ENCODE data around the gene DACT3.

The DACT3 gene

DNA sequence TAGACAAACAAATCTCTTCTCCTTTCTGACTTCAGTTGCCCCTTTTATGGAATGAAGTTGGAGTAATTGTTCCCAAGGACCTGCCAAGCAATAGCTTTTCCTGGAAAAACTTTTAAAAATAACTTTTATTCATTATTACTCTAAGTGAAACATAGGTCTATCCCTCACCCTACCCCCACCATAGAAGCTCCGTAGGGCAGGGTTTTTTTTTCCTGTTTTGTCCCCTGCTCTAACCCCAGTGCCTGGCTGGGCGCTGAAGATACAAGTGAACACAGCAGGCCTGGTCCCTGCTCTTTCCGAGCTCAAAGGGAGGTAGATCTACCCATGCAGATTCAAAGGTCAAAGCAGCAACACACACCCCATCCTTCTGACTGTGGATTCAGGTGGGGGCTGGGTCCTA, 16.3 kb downstream of the DACT3 start:
- Histone ChIP-seq H3K4me3 (ENCODE audit: low read depth in 1 of 2, low read length in 1 of 2) (no peak overlapping the region), H3K36me3 (no peaks in the 10 kb centered on the region), H3K4me1 (ENCODE audit: control insufficient read depth in 1 of 2, insufficient read depth in 1 of 2, low read depth in 1 of 2, low read length in 1 of 2) (peaks cover under 1 to 1% of the 10 kb centered on the region in 2 experiments), H3K27ac (no peak overlapping the region), H3K27me3 (peaks cover 98% of the 10 kb centered on the region), H3K9me3 (no peaks in the 10 kb centered on the region)
- TF ChIP-seq, protein P1, sequence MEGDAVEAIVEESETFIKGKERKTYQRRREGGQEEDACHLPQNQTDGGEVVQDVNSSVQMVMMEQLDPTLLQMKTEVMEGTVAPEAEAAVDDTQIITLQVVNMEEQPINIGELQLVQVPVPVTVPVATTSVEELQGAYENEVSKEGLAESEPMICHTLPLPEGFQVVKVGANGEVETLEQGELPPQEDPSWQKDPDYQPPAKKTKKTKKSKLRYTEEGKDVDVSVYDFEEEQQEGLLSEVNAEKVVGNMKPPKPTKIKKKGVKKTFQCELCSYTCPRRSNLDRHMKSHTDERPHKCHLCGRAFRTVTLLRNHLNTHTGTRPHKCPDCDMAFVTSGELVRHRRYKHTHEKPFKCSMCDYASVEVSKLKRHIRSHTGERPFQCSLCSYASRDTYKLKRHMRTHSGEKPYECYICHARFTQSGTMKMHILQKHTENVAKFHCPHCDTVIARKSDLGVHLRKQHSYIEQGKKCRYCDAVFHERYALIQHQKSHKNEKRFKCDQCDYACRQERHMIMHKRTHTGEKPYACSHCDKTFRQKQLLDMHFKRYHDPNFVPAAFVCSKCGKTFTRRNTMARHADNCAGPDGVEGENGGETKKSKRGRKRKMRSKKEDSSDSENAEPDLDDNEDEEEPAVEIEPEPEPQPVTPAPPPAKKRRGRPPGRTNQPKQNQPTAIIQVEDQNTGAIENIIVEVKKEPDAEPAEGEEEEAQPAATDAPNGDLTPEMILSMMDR (IDR thresholded peaks at IDR 0.05) = no peak

DNA sequence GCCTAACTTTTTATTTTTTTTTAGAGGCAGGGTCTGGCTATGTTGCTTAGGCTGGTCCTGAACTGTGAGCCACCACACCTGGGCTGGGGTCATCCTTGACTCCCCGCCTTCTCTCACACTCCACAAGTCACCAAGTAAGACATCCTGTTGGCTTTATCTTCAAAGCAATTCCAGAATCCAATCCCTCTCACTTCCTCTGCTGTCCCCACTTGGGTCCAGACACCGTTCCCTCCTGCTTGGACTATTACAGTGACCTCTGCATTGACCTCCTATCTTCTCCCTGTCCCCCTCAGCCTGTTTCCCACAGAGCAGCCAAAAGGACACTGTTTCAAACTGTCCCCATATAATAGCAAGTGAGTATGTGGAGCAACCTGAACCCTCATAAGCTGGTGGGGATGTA, 20.3 kb downstream of the DACT3 start:
- Histone ChIP-seq H3K36me3 (no peaks in the 10 kb centered on the region), H3K4me3 (ENCODE audit: low read depth in 1 of 2, low read length in 1 of 2) (no peak overlapping the region), H3K9me3 (no peaks in the 10 kb centered on the region), H3K27me3 (peaks cover 98% of the 10 kb centered on the region), H3K27ac (no peak overlapping the region), H3K4me1 (ENCODE audit: control insufficient read depth in 1 of 2, insufficient read depth in 1 of 2, low read depth in 1 of 2, low read length in 1 of 2) (peaks cover 17% of the 10 kb centered on the region in 2 experiments)
- TF ChIP-seq, protein P1 (IDR thresholded peaks at IDR 0.05) = no peak

DNA sequence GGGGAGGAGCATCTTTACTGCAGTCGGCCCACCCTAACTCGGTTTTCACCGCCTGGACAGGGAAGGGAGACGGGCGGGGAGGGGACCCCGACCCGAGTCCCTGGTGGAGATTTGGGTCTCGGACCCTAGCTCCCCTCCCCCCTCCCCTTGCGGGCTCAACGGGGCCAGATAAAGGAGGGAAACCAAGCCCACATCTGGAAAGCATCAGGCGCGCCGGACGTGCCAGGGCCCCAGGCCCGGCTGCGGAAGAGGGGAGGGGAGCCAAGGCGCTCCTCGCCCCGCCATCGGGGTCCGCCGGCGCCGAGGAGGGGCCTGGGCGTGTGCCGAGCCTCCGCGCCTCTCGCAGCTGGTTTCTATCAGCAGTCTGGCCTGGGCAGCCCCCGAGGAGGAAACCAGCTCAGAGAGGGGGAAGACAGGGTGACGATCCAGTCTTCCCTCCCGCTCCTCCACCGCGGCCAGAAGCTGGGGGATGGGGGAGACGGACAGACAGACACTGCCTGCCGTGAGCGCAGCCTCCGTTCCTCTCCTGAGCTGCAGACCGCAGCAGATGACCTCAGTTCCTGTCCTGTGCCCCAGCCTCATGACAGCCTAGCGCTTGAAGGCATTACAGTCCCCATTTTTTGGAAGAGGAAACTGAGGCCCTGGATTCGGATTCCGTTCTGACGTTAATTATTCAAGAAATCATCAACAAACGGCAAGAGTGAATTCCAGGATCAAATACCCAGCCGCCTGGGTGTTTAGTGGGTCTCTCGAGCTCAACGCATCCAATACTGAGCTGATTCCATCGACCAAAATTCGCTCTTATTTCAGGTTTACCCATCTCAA, 21.4 kb downstream of the DACT3 start:
- Histone ChIP-seq H3K4me1 (ENCODE audit: control insufficient read depth in 1 of 2, insufficient read depth in 1 of 2, low read depth in 1 of 2, low read length in 1 of 2) (peaks cover 17% of the 10 kb centered on the region in 2 experiments), H3K36me3 (no peaks in the 10 kb centered on the region), H3K4me3 (ENCODE audit: low read depth in 1 of 2, low read length in 1 of 2) (peak overlapping the region in 1 of 2 experiments; percentile 28), H3K27me3 (peaks cover 97% of the 10 kb centered on the region), H3K27ac (no peak overlapping the region), H3K9me3 (no peaks in the 10 kb centered on the region)
- TF ChIP-seq, protein P1 (IDR thresholded peaks at IDR 0.05) = no peak

DNA sequence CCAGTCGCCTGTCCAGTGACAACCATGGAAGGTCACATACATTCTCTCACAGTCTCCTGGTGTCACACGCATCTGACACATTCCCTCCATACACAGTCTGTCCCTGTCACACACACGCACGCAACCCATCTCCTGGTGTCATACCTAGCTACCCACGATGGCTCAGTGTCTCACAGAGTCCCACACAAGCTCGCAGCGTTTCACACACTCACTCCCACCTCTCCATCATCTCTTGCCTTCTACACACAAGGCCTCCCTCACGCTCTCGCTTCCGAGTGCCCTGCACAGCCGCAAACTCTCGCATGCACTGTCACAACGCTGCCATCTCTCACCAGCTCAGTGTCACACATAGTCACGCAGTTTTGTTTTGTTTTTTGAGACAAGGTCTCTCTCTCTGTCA, 23.8 kb downstream of the DACT3 start:
- Histone ChIP-seq H3K4me1 (ENCODE audit: control insufficient read depth in 1 of 2, insufficient read depth in 1 of 2, low read depth in 1 of 2, low read length in 1 of 2) (peaks cover 26 to 31% of the 10 kb centered on the region in 2 experiments), H3K36me3 (no peaks in the 10 kb centered on the region), H3K9me3 (no peaks in the 10 kb centered on the region), H3K4me3 (ENCODE audit: low read depth in 1 of 2, low read length in 1 of 2) (no peak overlapping the region), H3K27ac (no peak overlapping the region), H3K27me3 (peaks cover 99% of the 10 kb centered on the region)
- TF ChIP-seq, protein P1 (IDR thresholded peaks at IDR 0.05) = no peak

DNA sequence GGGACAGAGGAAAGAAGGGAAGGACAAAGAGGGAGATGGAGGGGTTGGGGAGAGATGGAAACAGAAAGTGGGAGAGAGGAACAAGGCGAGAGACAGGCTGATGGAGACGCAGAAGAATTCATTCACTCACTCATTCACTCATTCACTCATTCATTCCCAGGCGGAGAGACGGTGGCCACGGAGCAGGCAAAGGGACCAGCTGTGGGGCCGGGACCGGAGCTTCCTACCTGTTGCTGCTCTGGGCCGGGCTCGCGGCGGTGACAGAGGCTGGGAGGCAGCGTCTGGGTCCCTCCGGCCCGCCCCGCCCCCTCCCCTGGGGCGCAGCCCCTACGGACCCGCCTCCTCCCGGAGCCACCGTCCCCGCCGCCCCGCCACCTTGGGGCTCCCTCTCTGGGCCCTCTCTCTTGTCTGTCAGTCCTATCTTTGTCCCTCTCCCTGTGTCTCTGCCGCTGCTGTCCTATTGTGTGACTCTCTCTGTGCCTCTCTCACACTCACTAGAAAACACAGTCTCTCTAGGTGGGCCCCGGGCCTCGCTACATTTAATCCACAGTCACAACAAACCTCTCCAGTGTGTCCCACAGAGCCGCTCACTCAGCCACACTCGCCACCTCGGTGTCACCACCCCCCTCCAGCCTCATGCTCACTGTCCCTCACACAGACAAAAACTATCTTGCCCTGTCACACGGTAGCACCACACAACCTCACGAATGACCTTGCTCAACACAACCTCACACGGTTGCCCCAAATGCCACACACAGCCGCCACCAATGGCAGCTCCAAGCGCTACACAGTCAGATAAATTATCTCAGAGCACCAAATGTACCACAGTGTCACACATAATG, 24.8 kb downstream of the DACT3 start, which contains the start of gene GNG8:
TSS of gene GNG8 (minus strand) at position 283 of the 842 bp plus-strand sequence. CDS start 1,520 bp downstream, outside the sequence.
- no peak within 1 kb of the TSS for H3K27ac ChIP-seq
- peaks cover 26 to 31% of the 10 kb centered on the region in 2 experiments for H3K4me1 ChIP-seq (ENCODE audit: control insufficient read depth in 1 of 2, insufficient read depth in 1 of 2, low read depth in 1 of 2, low read length in 1 of 2)
- peaks cover 99% of the 10 kb centered on the region for H3K27me3 ChIP-seq
- H3K9me3 ChIP-seq = no peaks in the 10 kb centered on the region
- H3K4me3 ChIP-seq (ENCODE audit: low read depth in 1 of 2, low read length in 1 of 2) = no peak within 1 kb of the TSS
- H3K36me3 ChIP-seq = no peaks in the 10 kb centered on the region
- TF ChIP-seq, protein P1 (IDR thresholded peaks at IDR 0.05) = no peak

All from neutrophil (primary cell).